ENCODE data around the gene KAT2A. TPM values are rescaled to one million over a fixed set of nuclear protein-coding genes. Genes with fewer than 3 reads are reported as not detected.

KAT2A gene
- polyA plus RNA-seq, 1 donor: 45.9 TPM

GRCh38 chr17:42094375-42095069 is 26.6 kb downstream of the KAT2A start:
- no peak for DNase-seq (ENCODE audit: low read depth)

- no peak for DNase-seq (ENCODE audit: low read depth)
These were observed 28.2 kb downstream of the KAT2A start for GRCh38 chr17:42092939-42093338.

- DNase-seq (ENCODE audit: low read depth): no peak
These were observed 30.0 kb downstream of the KAT2A start for GRCh38 chr17:42090964-42091790.

GRCh38 chr17:42088736-42089135 is 32.4 kb downstream of the KAT2A start:
- DNase-seq (ENCODE audit: low read depth): no peak

- no peak for DNase-seq (ENCODE audit: low read depth)
These were observed 33.1 kb downstream of the KAT2A start for GRCh38 chr17:42087736-42088705.

GRCh38 chr17:42087042-42087701 is 34.0 kb downstream of the KAT2A start:
- DNase-seq (ENCODE audit: low read depth): no peak

GRCh38 chr17:42081516-42082129 is 39.5 kb downstream of the KAT2A start:
- DNase-seq (ENCODE audit: low read depth): no peak

GRCh38 chr17:42079541-42079940 is 41.6 kb downstream of the KAT2A start:
- no peak for DNase-seq (ENCODE audit: low read depth)

- DNase-seq (ENCODE audit: low read depth): no peak
These were observed 42.6 kb downstream of the KAT2A start for GRCh38 chr17:42078396-42079043.

- no peak for DNase-seq (ENCODE audit: low read depth)
These were observed 43.4 kb downstream of the KAT2A start for GRCh38 chr17:42077755-42078154.

- no peak for DNase-seq (ENCODE audit: low read depth)
These were observed 44.2 kb downstream of the KAT2A start for GRCh38 chr17:42076797-42077559.

- DNase-seq (ENCODE audit: low read depth): no peak
These were observed 45.4 kb downstream of the KAT2A start for GRCh38 chr17:42075789-42076188.

GRCh38 chr17:42072323-42073187 is 48.6 kb downstream of the KAT2A start:
- no peak for DNase-seq (ENCODE audit: low read depth)

- no peak for DNase-seq (ENCODE audit: low read depth)
These were observed 49.4 kb downstream of the KAT2A start for GRCh38 chr17:42071810-42072209.

- no peak for DNase-seq (ENCODE audit: low read depth)
These were observed 52.2 kb downstream of the KAT2A start for GRCh38 chr17:42068979-42069378.

- no peak for DNase-seq (ENCODE audit: low read depth)
These were observed 53.6 kb downstream of the KAT2A start for GRCh38 chr17:42067371-42068091.

- DNase-seq (ENCODE audit: low read depth): no peak
These were observed 56.0 kb downstream of the KAT2A start for GRCh38 chr17:42065201-42065600.

Data from forelimb muscle (tissue), 1 donor.